MM.1S (cell line): ENCODE measurements around the gene CIITA.
"Not testable (repeated sequence)": the region's sequence is repeated elsewhere in the genome, so short reads cannot be mapped to it uniquely, and the experiment has no call there.

ENCODE experiments used
- EZH2 ChIP-seq: fragments of 300-600 bp; sonication (generic); optimal IDR thresholded peaks from 2 replicates; pipeline ENCODE3; 2017; ENCODE audit warnings: low read depth, mild to moderate bottlenecking, antibody characterized with exemption, low read length, mixed read lengths
- TF ChIP-seq, protein P1 (sequence below): fragments of 300-600 bp; sonication (generic); IDR thresholded peaks from 2 replicates; pipeline ENCODE4 v1.5.1; 2016; ENCODE audit warnings: antibody characterized with exemption, low read length, mixed read lengths

DNA sequence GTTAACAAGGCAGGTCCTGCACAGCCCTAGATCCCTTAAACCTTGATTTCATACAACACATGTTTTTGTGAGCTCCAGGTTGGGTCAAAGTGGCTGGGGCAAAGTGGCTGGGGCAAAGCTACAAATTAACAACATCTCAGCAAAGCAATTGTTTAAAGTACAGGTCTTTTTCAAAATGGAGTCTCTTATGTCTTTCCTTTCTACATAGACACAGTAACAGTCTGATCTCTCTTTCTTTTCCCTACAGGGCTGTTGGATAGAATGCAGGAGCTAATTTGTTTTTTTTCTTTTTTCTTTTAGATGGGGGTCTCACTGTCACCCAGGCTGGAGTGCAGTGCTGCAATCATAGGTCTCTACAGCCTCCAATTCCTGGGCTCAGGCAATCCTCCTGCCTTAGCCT is 46.8 kb upstream of the CIITA start:
- TF ChIP-seq, protein P1, sequence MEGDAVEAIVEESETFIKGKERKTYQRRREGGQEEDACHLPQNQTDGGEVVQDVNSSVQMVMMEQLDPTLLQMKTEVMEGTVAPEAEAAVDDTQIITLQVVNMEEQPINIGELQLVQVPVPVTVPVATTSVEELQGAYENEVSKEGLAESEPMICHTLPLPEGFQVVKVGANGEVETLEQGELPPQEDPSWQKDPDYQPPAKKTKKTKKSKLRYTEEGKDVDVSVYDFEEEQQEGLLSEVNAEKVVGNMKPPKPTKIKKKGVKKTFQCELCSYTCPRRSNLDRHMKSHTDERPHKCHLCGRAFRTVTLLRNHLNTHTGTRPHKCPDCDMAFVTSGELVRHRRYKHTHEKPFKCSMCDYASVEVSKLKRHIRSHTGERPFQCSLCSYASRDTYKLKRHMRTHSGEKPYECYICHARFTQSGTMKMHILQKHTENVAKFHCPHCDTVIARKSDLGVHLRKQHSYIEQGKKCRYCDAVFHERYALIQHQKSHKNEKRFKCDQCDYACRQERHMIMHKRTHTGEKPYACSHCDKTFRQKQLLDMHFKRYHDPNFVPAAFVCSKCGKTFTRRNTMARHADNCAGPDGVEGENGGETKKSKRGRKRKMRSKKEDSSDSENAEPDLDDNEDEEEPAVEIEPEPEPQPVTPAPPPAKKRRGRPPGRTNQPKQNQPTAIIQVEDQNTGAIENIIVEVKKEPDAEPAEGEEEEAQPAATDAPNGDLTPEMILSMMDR = not testable (repeated sequence)
- not testable (repeated sequence) for TF ChIP-seq EZH2
